VCaP (cell line): ENCODE measurements around the gene MUC4.
"Not testable (repeated sequence)": the region's sequence is repeated elsewhere in the genome, so short reads cannot be mapped to it uniquely, and the experiment has no call there.

Source experiments
- H3K27ac ChIP-seq: fragments of 450-650 bp; 2 replicates; pipeline ENCODE4 v1.5.1; 2017
- TF ChIP-seq, protein P1 (sequence below): fragments of 450-650 bp; conservative IDR thresholded peaks from 2 replicates; pipeline ENCODE4 v1.5.1; 2017; ENCODE audit warnings: mild to moderate bottlenecking, moderate library complexity

MUC4 gene

DNA sequence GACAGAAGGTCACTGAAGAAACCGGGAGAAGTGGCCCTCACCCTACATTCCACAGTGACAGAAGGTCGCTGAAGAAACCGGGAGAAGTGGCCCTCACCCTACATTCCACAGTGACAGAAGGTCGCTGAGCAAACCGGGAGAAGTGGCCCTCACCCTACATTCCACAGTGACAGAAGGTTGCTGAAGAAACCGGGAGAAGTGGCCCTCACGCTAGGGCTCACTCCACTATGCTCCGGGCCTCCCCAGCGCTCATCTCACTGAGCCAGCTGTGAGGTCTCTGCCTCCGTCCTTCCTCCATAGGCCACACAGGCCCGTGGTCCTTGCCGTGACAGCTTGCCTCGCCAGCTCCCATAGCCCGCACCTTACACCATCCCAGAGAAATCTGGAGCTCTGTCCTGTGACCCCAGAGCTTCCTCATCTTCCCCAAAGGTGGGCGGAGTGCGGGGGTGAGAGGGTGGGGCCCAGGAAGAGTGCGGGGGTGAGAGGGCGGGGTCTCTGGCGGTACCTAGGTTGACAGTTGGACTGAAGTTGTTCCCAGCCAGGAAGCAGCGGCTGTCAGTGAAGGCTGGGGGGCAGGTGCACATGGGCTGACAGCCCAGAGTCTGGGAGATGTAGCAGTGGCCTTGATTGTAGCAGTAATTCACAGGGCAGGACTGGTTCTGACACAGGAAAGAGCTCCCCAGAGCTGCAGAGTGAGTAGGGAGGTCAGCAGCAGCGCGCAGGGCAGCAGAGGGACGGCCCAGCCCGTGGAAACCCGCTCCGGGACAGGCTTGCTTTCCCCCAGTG is 59.0 kb downstream of the MUC4 start:
- TF ChIP-seq, protein P1, sequence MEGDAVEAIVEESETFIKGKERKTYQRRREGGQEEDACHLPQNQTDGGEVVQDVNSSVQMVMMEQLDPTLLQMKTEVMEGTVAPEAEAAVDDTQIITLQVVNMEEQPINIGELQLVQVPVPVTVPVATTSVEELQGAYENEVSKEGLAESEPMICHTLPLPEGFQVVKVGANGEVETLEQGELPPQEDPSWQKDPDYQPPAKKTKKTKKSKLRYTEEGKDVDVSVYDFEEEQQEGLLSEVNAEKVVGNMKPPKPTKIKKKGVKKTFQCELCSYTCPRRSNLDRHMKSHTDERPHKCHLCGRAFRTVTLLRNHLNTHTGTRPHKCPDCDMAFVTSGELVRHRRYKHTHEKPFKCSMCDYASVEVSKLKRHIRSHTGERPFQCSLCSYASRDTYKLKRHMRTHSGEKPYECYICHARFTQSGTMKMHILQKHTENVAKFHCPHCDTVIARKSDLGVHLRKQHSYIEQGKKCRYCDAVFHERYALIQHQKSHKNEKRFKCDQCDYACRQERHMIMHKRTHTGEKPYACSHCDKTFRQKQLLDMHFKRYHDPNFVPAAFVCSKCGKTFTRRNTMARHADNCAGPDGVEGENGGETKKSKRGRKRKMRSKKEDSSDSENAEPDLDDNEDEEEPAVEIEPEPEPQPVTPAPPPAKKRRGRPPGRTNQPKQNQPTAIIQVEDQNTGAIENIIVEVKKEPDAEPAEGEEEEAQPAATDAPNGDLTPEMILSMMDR = no peak
- H3K27ac ChIP-seq = no peak overlapping the region

DNA sequence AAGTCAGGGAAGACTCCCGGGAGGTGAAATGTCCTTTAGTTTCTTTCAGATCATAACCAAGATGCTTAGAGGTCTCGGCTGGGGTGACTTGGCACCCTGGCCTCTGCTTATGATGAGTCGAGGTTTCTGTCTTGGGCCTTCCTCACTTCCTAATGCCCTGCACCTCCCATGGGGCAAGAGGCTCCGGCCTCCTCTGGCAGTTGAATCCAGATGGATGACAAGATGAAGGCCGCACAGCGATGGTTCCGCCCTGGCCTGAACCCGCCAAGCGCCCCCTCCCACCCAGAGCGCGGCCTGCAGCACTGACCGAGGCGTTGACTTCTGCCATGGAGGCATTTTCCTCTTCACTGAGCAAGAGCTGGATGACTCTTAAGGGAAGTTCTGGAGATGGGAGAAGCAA is 59.7 kb downstream of the MUC4 start:
- TF ChIP-seq, protein P1 = no peak

DNA sequence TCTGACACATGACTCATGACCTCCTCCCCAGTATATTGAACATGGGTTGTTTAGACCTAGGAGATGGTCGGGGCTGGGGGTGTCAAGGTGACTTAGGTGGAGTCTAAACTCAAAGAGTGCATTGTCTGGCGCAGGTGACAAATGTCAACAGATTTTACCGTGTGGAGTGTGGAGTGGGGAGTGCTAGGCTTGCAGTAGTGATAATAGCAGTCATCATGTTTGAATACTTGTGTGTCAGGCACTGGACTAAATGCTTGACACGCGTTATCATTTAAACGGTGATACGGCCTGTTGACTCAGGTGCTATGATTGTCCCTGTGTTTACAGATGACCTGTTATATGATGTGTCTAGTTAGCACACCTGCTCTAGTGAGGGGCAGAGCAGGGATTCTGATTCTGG is 60.2 kb downstream of the MUC4 start:
- TF ChIP-seq, protein P1 = no peak
- H3K27ac ChIP-seq = no peak overlapping the region

More for the DNA sequence above, 59.7 kb downstream of the MUC4 start:
- no peak overlapping the region for H3K27ac ChIP-seq

DNA sequence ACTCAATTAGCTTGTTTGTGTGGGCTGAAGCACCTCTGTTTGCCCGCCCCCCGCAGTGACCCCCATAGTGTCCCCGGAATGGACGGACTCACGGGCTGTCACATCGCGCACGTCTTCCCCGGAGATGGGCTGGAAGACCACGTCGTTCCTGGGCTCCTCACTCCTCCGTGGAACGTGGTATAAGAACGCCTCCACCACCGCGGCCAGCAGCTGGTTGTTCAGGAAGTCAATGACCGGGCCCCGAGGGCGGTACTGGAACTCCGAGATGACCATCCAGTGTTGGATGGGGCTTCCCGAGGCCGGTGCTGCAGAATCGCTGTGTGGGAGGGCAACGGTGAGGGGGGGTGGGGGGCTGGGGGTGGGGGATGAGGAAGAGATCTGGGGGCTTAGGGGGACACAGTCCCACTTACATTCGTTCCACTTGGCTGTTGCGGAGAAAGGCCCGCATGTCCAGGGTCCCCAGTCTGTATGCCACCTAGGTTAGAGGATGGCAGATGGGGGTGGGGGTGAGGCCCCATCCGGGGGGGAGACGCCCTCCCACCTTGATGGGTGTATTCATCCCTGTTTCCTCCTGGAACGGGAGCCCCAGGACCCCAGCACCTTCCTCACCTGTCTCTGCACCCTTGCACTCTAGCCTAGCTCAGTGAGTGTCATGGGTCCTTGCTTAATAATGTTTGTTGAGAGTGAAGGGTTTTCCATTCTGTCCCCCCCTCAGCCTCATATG is 60.8 kb downstream of the MUC4 start:
- TF ChIP-seq, protein P1 = no peak
- no peak overlapping the region for H3K27ac ChIP-seq

DNA sequence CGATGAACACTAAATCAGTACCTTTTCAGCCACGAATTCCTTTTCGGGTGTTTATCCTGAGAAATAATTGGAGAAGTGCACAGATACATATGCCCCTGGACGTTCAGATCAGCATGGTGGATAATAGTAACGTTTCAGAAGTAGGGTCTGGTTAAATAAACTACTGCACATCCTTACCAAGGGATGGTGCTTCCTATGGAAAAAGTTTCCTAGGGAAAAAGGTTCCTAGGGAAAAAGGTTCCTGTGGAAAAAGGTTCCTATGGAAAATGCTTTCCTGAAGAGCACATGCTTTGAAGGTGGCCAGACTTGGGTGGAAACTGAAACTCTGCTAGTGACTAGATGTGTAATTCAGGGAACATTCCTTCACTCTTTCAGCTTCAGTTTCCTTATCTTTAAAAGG is 62.6 kb downstream of the MUC4 start:
- not testable (repeated sequence) for H3K27ac ChIP-seq

DNA sequence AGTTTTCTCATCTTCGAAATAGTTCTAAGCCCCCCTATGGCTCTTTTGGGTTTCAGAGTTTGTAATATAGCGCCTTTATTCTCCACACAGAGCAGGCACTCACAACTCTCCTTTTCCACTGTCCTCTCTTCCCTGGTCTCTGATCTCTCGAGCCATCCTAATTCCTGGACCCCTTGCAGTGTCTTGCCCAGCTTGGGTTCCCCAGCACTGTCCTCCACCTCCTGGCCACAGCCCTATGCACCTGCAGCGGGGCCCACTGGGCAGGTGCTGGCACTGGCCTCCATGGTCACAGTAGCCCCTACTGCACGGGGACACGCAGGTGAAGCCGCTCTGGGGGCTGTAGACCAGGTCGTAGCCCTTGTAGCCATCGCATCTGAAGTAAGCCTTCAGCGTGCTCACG is 63.1 kb downstream of the MUC4 start:
- H3K27ac ChIP-seq = no peak overlapping the region
- TF ChIP-seq, protein P1 = no peak

DNA sequence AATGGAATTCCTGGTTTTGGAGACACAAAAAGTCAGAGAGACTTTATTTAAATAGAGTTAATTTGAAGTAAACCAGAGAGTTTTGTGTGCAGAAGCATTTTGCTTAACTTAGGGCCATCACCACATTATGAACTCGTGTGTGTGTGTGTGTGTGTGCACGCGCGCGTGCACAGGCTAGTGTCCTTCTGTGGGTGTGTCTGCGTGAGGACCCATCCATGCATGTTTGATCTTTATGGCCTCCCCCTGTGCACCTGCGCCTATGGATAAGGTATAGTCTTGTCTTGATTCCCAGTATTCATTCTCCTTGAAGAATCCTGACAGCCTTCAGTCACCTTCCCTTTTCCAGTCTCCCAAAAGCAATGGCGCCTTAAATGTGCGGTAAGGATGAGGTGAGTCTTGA is 65.0 kb downstream of the MUC4 start:
- no peak overlapping the region for H3K27ac ChIP-seq
- TF ChIP-seq, protein P1 = no peak

DNA sequence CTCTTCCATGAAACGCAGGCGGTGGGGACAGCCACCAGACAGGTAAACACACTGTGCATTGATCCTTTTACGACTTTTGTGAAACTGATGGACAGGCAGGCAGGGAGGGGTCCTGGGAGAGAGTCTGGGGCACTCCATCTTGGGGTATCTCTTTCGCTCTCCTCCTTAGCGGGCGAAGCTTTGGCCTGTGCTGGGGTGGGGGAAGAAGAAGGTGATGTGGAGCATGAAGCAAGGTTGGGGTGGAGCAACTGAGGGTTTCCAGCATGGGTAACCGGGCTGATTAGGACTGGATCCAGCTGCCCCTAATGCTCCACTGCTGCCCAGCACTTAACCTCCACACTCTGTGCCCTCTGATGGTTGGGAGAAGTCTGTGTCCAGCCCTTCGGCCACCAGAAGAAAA is 65.4 kb downstream of the MUC4 start:
- no peak overlapping the region for H3K27ac ChIP-seq
- TF ChIP-seq, protein P1 = no peak
